HK-2 (cell line): Measurements from ENCODE around the gene HNRNPM.
"Not testable (repeated sequence)": the region's sequence is repeated elsewhere in the genome, so short reads cannot be mapped to it uniquely, and the experiment has no call there.

ENCODE experiments used
- DNase-seq: peaks from one replicate; pipeline ENCODE4 v3.0.0-alpha.2; 2018; ENCODE audit not compliant: unreplicated experiment

Gene HNRNPM

DNA sequence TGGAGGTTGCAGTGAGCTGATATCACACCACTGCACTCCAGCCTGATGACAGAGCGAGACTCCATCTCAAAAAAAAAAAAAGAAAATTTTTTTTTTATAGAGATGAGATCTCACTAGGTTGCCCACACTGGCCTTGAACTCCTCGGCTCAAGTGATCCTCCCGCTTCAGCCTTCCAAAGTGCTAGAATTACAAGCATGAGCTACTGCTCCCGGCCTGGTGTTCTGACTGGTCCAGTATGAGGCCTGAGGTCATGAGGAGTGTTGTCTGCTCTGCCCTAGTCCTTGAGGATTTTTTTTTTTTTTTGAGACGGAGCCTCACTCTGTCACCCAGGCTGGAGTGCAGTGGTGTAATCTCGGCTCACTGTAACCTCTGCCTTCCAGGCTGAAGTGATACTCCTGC lies 19.4 kb upstream of the HNRNPM start:
- DNase-seq = not testable (repeated sequence)

DNA sequence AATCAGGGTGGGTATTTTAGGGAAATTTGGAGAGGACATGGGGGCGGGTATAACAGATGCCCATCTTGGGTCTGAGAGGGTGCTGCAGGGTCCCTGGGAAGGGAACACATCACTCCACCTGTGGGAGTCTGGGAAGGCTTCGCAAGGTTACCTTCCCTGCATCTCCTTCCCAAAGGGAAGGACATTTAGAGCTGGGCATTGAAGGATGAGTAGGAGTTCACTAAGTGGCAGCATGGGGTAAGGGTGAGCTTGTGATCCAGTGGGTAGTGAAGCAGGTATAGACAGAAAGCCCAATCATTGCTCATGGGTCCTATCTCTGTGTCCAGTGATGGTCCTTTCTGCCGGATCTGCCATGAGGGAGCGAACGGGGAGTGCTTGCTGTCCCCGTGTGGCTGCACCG lies 18.5 kb upstream of the HNRNPM start:
- no peak for DNase-seq

DNA sequence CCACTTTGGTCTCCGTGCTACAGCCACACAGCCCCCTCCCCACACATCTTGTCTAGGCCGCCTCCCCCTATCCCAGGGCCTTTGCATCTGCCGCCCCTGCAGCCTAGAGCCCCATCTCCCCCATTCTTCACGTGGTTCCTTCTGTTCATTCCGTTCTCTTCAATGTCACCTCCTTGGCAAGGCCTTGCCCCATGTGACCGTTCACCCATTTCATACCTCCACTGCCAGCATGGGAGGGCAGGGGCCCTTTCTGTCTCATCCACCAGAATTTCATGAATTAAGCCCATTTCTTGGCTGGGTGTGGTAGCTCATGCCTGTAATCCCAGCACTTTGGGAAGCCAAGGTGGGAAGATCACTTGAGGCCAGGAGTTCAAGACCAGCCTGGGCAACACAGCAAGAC lies 15.7 kb upstream of the HNRNPM start:
- no peak for DNase-seq

DNA sequence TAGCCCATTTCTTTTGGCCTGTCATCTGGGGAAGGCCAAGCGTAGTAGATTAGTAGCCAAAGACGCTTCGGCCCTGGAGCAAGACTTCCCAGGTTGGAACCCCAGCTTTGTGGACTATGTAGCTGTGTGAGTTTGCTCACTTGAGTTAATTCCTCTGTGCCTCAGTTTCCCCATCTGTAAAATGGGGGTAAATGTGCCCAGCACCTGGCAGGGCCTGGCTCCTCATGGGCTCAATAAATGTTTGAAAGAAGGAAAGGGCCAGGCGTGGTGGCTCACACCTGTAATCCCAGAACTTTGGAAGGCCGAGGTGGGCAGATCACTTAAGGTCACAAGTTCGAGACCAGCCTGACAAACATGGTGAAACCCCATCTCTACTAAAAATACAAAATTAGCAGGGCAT lies 14.9 kb upstream of the HNRNPM start:
- no peak for DNase-seq

DNA sequence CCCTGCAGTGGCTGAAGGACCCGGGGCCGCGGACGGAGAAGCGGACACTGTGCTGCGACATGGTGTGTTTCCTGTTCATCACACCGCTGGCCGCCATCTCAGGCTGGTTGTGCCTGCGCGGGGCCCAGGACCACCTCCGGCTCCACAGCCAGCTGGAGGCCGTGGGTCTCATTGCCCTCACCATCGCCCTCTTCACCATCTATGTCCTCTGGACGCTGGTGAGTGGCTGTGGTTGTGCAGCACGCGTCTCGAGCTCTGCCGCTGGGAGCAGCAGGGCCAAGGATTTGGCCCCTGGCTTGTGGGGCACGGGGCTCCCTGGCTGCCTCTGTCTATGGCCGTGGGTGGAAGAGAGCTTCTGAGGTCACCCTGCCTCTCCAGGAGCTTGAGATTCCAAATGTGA lies 14.1 kb upstream of the HNRNPM start:
- DNase-seq = no peak

DNA sequence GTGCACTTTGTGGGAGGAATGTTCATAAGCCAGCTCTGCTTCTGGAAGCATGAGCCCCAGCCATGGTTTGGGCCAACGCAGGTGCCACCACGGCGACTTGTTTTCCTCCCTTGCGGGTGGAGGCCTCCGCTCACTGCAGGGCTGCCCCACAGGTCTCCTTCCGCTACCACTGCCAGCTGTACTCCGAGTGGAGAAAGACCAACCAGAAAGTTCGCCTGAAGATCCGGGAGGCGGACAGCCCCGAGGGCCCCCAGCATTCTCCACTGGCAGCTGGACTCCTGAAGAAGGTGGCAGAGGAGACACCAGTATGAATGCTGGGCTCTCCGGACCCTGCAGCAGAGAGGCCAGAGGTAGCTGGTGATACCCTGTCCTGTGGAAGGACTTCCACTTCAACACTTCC lies 6.5 kb upstream of the HNRNPM start:
- DNase-seq = no peak

DNA sequence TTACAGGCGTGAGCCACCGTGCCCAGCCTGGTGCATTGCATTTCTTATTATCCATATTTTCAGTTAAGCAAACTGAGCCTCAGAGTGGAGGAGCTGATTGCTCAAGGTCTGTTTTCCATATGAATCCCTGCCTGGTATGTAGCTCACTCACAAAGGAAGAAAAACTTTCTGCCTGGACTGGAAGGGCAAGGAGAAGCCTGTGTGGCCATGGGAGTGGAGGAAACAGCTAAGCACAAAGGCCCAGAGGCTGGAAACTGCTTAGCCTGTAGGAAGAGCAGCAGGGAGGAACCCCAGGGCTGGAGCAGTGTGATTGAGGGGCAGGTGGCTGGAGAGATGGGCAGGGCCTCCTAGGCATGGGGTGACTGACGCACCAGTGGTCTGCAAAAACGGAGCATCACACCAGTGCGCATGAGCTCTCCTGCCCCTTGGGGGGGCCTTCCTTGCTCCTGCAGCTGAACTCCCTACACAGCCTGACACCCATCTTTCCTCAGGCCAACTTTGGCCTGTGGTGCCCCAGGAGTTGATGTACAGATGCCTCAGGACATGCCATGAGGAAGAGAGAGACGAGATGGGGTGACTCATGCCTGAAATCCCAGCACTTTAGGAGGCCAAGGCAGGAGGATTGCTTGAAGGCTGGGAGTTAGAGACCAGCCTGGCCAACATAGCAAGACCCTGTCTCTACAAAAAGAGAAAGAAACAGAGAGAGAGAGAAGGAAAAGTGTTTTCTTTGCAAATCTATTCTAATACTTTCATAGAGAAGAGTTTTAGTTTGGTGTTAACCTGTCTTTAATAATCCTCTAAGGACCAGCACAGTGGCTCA lies 2.8 kb upstream of the HNRNPM start:
- DNase-seq = no peak

DNA sequence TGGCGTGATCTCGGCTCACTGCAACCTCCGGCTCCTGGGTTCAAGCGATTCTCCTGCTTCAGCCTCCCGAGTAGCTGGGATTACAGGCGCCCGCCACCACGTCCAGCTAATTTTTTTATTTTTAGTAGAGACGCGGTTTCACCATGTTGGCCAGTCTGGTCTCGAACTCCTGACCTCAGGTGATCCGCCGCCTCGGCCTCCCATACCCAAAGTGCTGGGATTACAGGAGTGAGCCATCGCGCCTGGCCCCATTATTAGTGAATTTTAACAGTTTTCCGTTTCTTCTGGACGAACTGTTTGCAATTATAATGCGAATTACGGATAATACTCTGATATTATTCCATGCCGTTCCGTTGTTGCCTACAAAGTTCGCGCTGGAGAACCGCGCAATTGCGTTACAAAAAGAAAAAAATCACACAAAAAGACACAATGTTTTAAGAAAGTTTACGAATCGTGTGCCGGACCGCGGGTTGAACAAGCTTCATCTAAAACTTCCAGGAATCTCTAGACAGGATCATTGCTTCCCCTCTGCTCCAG lies 567 bp upstream of the HNRNPM start:
- DNase-seq = not testable (repeated sequence)

DNA sequence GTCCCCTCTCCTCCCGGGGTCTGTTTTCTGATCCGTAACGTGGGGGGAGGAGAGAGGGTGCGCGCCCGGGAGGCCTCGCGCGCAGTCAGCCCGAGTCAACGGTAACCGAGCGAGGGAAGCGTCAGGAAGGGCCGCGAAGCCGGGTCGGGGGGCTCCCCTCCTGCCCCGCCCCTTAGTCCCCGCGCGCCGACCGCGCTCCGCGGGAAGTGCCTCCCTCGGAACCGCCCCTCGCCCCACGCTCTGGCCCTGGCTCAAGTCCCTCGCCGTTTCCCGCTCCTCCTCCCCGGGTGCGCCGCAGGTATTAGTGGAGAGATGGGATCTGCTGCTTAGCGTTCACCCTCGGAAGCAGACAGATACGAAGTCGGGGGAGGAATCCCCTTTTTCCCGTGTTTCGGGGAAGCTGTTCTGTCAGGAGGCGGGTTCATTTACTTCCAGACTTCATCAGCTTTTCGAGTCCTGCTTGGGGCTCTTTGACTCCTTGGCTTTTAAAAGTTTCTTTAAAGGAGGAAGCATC lies 770 bp downstream of the HNRNPM start:
- peak; percentile 57 for DNase-seq

DNA sequence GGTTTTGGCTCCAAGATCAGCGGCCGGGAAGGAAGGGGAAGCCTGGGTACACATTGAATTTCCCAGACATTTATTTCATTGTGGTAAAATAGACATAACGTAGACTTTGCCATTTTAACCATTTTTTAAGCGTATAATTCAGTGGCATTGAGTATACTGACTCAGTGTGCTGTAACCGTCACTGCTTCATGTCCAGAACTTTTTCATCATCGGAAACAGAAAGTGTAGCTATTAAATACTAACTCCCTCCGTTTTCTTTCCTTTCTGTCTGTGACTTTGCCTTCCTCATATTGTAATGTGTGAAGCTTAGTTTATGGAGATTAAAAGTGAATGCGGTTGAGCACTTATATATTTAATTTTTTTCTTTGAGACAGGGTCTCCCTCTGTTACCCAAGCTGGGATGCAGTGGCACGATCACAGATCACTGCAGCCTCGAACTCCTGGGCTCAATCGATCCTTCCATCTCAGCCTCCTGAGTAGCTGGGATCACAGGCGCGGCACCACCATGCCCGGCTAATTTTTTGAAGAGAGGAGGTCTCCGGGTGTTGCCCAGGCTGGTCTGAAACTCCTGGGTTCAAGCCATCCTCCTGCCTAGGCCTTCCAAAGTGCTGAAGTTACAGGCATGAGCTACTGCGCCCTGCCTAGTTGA lies 1.4 kb downstream of the HNRNPM start:
- no peak for DNase-seq

DNA sequence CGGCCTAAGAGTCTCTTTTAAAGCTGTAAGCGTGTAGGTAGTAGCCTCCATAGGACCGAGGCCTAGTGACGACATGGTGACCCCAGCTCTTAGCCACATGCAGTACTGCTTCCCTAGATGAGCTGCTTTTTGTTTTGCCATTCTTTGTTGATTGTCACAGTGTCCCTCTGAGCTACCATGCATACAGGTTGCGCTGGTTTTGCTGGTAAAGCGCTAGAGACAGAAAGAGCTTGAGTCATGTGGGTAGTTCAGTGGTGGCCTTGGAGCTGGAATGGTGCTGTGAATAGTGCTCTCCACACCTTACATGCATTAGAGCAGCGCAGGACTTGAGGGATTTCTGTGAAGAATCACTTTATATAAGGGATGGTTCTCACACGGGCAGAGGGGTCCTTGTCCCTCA lies 5.1 kb downstream of the HNRNPM start:
- no peak for DNase-seq

DNA sequence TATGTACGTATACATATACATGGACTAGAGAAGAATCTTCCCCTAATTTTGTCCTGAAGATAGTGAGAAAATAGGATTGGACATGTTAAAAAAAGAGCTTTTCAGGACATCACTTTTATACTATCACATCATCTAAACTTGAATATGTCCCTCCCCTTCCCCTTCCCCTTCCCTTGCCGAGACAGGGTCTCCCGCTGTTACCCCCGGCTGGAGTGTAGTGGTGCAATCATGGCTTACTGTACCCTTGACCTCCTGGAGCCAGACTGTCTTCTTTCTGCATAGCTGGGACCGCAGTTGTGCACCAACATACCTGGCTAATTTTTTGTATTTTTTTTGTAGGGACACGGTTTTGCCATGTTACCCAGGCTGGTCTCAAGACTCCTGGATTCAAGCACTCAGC lies 6.6 kb downstream of the HNRNPM start:
- no peak for DNase-seq

DNA sequence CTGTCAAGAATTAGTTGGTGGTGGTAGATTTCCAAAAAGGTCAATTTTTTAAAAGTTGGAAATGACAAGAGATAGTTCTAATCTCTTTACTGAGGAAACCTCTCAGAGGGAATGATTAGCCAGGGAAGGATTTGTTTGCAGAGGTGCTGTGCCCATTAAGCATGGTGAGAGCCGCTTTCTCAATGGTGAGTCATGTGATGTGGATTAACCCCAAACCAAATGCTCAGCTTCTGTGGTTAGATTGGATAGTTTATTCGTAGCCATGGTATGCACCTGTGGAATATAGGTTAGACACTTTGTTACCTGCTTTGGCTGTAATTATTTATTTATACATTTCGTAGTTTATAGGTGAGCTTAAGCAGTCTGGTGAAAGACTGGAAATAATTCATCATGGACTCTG lies 7.1 kb downstream of the HNRNPM start:
- DNase-seq = peak; percentile 51

DNA sequence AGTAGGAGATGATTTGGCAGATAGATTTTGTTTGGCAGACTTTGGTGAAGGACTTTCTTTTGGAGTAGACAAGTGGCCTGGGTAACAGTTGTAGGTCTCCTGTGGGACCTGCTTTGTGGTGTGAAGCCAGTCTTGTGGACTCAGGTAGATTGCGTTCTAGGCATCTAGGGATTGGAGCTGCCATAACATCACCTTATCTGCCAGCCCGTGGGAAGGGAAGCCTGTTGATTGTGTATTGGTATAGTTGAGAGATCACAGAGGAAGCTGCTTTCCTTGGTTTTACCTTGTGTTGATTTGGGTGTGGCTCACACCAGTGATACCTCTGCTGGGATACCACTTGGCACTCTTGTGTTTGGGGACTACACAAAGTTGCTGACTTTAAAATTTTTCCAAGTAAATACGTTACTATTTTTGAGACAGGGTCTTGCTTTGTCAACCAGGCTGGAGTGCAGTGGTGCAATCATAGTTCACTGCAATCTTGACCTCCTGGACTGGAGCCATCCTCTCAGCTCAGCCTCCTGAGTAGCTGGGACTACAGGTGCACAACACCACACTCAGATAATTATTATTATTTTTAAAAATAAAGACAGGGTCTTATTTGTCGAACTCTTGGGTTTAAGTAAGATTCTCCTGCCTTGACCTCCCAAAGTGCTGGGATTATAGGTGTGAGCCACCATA lies 7.8 kb downstream of the HNRNPM start:
- no peak for DNase-seq

DNA sequence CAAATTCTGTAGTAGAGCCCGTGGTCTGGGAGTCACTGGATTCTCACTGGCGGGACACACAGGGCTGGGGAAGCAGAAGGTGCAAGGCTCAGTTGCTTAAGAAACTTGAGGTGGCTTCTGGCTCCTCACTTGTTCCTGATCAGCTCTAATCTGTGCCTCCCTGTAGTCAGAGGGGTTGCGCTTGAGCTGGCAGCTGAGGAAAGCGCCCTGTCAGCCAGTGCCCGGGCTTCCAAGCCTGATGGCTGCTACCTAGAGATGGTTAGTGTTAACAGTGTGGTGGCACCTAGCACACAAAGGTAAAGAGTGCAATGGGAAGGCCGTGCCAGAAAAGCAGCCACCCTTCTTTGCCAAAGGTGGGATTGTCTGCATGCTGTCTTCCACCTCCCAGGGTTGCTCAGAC lies 8.8 kb downstream of the HNRNPM start:
- no peak for DNase-seq

DNA sequence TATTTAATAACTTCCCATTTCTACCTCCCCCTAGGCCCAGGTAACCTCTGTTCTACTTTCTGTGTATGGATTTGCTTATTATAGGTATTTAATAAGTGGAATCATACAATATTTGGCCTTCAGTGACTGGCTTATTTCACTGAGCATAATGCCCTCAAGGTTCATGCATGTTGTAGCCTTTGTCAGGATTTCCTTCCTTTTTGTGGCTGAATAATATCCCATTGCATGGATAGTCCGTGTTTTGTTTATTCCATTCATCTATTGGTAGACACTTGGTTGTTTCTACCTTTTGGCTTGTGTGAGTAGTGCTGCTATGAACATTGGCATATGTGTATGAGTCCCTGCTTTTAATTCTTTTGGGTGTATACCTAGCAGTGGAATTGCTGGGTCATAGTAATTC lies 9.4 kb downstream of the HNRNPM start:
- DNase-seq = no peak

DNA sequence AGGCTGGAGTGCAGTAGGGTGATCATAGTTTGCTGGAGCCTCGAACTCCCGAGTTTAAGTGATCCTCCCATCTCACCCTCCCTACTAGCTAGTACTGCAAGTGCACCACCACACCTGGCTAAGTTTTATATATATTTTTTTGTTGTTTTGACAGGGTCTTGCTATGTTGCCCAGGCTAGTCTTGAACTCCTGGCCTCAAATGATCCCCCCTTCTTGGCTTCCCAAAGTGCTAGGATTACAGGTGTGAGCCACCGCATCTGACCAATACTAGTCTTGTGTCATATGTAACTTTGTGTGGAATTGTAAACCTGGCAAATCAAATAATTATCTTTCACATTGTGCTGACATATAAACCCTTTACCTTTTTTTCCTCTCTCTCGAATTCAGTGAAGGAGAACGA lies 10.2 kb downstream of the HNRNPM start:
- no peak for DNase-seq

DNA sequence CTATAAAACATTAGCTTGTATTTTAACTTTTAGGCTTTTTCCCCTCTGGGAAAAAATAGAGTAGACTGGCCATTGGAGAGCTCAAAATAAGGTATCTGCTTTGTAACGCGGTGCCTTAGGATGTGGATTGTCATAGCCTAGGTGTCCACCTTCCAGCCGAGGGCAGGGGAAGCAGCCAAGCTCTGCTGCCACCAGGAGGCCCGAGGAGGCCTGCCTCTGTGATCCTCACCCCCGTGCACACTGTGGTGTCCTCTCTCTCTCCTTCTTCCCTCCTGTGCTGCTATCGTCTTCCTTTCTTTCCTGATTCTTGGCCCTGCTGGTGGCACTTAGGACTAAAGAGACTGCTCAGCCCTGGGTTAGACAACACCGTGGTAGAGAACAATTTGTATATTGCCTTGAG lies 11.3 kb downstream of the HNRNPM start:
- DNase-seq = no peak

DNA sequence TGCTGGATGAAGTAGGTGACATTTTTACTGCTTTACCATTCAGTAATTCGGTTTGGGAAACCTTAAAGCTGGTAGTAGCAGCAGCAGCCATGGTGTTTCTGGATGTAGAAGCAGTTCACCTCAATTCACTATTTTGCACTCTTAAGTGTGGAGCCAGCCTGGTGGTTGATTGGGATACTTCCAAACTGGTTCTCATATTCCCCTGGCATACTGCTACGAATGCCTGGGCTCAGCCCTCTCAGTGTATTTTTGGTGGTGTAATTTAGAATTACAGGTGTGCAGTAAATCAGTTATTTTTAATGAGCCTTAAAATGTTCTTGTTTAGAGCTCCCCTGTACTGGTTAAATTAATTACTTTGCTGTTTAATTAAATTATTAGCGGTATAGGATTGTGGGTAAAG lies 12.4 kb downstream of the HNRNPM start:
- DNase-seq = no peak

DNA sequence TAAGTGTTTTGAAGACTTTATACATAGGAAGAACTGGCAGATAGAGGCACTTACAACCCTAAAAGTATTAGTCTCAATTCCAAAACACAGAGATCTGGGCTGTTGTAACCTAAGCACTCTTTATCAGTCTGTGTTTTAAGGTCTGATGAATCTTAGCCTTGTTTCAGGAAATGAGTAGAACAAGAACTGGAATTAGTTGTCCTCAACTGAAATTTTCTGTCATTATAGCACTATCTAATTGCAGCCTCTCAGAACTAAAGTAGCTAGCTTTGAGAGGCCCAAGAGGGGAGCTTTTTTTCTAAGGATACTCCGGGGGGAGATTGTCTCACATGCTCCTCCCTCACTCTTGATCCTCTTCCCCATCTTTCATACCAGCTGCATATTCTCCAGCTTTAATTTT lies 13.1 kb downstream of the HNRNPM start:
- no peak for DNase-seq

DNA sequence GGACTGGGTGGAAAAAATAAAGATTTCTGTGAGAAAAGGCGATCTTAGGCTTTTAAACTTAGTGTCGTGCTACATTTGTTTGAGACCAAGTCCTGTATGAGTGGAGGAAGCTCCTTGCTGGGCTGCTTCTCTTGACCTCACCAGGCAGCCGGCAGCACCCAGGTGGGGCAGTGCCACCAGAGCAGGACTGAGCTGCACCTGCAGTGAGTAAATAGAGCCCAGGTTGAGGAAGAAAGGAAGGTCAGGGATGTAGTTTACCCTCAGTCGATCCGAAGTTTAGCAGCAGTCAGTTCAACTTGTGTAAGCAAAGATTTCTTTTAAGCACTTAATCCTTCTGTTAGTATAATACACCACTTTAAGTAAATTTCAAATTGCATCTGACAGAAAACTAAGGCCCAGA lies 13.6 kb downstream of the HNRNPM start:
- DNase-seq = no peak

DNA sequence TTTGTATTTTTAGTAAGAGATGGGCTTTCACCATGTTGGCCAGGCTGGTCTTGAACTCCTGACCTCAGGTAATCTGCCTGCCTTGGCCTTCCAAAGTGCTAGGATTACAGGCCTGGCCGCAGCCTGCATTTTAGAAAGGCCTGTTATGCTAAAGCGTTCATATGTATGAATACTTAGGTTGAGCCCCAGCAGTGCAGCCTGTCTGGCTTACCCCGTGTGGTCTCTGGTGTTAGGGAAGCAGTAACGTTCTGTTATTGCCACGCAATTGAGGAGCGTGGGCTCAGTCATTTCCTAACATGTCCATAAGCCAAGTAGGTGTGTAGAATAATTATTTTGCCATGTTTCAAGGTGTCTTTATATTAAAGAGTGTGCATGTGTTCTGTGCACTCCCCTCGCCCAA lies 14.3 kb downstream of the HNRNPM start:
- DNase-seq = no peak
